ENCODE data around the gene KIF11. TPM values are rescaled to one million over a fixed set of nuclear protein-coding genes. Genes with fewer than 3 reads are reported as not detected.
"Not testable (repeated sequence)": the region's sequence is repeated elsewhere in the genome, so short reads cannot be mapped to it uniquely, and the experiment has no call there.

Gene KIF11
- total RNA-seq, 1 donor from 2014 or later: 25.6 TPM

GRCh38 chr10:92573798-92574547, 19.0 kb upstream of the KIF11 start, which contains the start of gene IDE:
Gene IDE, minus strand, starts transcription at chr10:92574093. Its CDS starts 74 bp downstream, at chr10:92574019.
- DNase-seq (ENCODE audit: low spot score, unreplicated experiment): peak; percentile 85
- H3K27me3 Mint-ChIP-seq: no peaks in the 10 kb centered on the region
- H3K36me3 Mint-ChIP-seq (ENCODE audit: insufficient read depth): peaks cover 4% of the 10 kb centered on the region
- TF ChIP-seq CTCF (IDR thresholded peaks at IDR 0.05; ENCODE audit: unreplicated experiment): peak; percentile 77
- H3K4me3 Mint-ChIP-seq (ENCODE audit: low read depth): peak within 1 kb of the TSS; percentile 69
- H3K4me1 Mint-ChIP-seq (ENCODE audit: low read depth): peaks cover 21% of the 10 kb centered on the region
- no peaks in the 10 kb centered on the region for H3K9me3 Mint-ChIP-seq (ENCODE audit: low read depth)
- H3K27ac Mint-ChIP-seq: peak within 1 kb of the TSS; percentile 97

GRCh38 chr10:92574548-92575261, 18.2 kb upstream of the KIF11 start:
- peak overlapping the region; percentile 97 for H3K27ac Mint-ChIP-seq
- H3K36me3 Mint-ChIP-seq (ENCODE audit: insufficient read depth): no peaks in the 10 kb centered on the region
- no peaks in the 10 kb centered on the region for H3K9me3 Mint-ChIP-seq (ENCODE audit: low read depth)
- no peak for DNase-seq (ENCODE audit: low spot score, unreplicated experiment)
- TF ChIP-seq CTCF (IDR thresholded peaks at IDR 0.05; ENCODE audit: unreplicated experiment): peak; percentile 3
- peaks cover 21% of the 10 kb centered on the region for H3K4me1 Mint-ChIP-seq (ENCODE audit: low read depth)
- H3K4me3 Mint-ChIP-seq (ENCODE audit: low read depth): peak overlapping the region; percentile 69
- H3K27me3 Mint-ChIP-seq: no peaks in the 10 kb centered on the region

- Mint-ChIP-seq H3K36me3 (ENCODE audit: insufficient read depth) (no peaks in the 10 kb centered on the region), H3K4me1 (ENCODE audit: low read depth) (peaks cover 20% of the 10 kb centered on the region), H3K4me3 (ENCODE audit: low read depth) (no peak overlapping the region), H3K27ac (no peak overlapping the region), H3K9me3 (ENCODE audit: low read depth) (no peaks in the 10 kb centered on the region), H3K27me3 (no peaks in the 10 kb centered on the region)
- DNase-seq (ENCODE audit: low spot score, unreplicated experiment): no peak
- no peak for TF ChIP-seq CTCF (IDR thresholded peaks at IDR 0.05; ENCODE audit: unreplicated experiment)
Measured at GRCh38 chr10:92575961-92576360, 17.0 kb upstream of the KIF11 start.

GRCh38 chr10:92582347-92582746, 10.6 kb upstream of the KIF11 start:
- not testable (repeated sequence) for H3K4me1 Mint-ChIP-seq (ENCODE audit: low read depth); H3K9me3 Mint-ChIP-seq (ENCODE audit: low read depth); H3K4me3 Mint-ChIP-seq (ENCODE audit: low read depth); H3K27ac Mint-ChIP-seq; DNase-seq (ENCODE audit: low spot score, unreplicated experiment); H3K36me3 Mint-ChIP-seq (ENCODE audit: insufficient read depth); H3K27me3 Mint-ChIP-seq

- peak; percentile 15 for DNase-seq (ENCODE audit: low spot score, unreplicated experiment)
- H3K9me3 Mint-ChIP-seq (ENCODE audit: low read depth): no peaks in the 10 kb centered on the region
- peak overlapping the region; percentile 99 for H3K27ac Mint-ChIP-seq
- no peaks in the 10 kb centered on the region for H3K27me3 Mint-ChIP-seq
- peak overlapping the region; percentile 85 for H3K4me3 Mint-ChIP-seq (ENCODE audit: low read depth)
- H3K36me3 Mint-ChIP-seq (ENCODE audit: insufficient read depth): no peaks in the 10 kb centered on the region
- TF ChIP-seq CTCF (IDR thresholded peaks at IDR 0.05; ENCODE audit: unreplicated experiment): peak; percentile 27
- H3K4me1 Mint-ChIP-seq (ENCODE audit: low read depth): peaks cover 27% of the 10 kb centered on the region
Measured at GRCh38 chr10:92590623-92591549, 2.0 kb upstream of the KIF11 start.
